AG20443 (cell line): ENCODE measurements around the gene LILRA5.
"Not testable (repeated sequence)": the region's sequence is repeated elsewhere in the genome, so short reads cannot be mapped to it uniquely, and the experiment has no call there.

ENCODE experiments used
- DNase-seq: peaks from one replicate; pipeline ENCODE4 v3.0.0; 2012; ENCODE audit warnings: low spot score, mixed read lengths

LILRA5 gene

DNA sequence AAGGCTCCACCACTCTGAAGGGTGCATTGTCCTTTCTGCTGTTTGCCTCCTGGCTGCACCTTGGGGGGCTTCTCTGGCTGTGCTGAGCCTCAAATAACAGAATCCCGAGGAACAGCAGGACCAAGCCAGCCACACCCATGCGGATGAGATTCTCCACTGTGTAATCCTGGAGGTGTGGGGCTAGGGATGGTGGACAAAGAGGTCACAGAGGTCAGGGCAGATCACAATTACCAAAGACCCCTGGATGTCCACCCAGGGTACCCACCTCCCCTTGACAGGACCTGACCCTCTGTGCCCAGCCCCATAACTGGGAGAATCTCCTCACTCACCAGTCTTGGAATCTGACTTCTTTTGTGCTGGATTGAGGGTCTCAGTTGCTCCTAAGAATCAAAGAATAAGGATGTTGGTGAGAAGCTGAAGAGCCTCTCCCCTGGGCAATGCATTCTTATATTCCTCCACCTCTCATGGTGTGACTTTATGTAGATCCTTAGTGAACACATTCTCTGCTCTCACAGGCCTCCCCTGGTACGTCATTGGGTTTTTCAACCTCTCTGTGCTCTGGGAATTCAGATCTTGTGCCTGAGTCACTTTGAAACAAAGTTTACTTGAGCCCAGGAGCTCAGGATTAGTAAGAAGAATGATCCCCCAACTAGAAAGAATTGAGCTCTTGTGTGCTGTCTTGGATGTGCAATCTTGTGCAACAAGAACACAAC lies 20.8 kb upstream of the LILRA5 start:
- DNase-seq = no peak

DNA sequence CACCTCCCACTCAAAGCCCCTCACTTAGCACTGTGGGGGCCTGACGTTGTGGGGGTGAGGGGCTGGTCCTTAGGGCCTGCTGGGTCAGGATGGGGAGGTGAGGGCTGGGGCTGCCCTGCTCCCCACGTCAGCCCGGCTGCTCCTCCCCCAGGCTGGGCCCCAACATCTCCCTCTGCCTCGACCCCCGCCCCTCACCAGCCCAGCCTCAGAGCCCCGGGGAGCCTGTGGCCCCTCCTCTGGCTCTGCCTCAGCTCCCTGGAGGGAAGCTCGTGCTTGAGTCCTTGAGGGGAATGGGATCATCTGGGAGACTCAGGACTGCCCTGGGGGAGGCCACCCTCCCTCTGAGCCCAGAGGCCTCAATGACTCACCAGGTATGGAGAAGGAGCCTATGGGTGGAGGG lies 19.2 kb upstream of the LILRA5 start:
- DNase-seq = no peak

DNA sequence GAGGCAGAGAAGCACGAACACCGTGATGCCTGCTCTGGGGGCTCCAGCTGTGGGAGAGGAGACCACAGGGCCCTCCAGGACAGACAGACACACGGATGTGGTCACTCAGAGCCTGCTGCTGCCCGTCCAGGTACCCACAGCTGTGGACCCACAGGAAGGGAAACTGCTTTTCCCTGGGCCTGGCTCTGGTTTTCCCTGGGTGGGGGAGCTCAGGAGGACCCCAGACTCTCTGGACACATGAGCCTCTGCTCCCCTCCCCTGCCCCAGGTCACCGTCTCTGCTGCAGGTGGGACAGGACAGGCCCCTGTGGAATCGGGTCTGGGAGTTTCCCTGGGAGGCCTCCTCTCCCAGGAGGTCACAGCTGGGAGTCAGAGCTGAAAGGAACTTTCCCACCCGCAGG lies 18.7 kb upstream of the LILRA5 start:
- DNase-seq = no peak

DNA sequence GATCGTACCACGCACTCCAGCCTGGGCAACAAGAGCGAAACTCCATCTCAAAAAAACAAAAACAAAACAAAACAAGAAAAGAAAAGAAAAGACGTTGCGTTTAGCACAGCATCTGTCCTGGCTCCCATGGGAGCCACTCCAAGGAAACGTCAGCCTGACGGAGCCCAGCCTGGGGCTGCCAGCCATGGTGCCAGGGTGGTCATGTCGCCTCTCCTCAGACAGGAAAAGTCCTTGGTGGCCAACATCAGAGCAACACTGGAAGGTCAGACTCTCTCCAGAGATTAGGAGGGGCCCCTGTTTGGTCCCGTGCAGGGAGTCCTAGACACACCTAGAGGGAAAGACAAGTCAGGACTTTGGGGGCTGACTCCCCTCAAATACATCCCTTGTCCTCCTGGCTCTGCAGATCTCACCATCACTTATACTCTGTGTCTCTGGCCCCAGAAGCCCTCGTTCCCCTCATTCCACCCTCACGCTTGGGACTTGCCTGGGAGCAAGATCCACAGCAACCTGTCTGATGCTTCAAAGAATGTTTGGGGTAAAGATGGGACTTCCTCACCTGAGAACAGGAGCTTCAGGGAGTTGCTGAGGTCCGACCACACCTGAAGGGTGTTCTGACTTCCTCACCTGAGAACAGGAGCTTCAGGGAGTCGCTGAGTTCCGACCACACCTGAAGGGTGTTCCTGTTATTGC lies 16.7 kb upstream of the LILRA5 start:
- DNase-seq = no peak

DNA sequence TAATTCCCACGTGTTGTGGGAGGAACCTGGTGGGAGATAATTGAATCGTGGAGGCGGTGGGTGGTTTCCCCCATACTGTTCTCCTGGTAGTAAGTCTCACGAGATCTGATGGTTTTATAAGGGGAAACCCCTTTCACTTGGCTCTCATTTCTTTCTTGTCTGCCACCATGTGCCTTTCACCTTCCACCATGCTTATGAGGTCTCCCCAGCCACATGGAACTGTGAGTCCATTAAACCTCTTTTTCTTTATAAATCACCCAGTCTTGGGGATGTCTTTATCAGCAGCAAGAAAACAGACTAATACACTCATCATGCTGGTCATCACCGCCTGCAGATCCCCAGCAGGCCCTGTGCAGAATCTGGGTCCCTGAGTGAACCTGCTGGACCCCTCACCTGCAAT lies 15.8 kb upstream of the LILRA5 start:
- DNase-seq = not testable (repeated sequence)

DNA sequence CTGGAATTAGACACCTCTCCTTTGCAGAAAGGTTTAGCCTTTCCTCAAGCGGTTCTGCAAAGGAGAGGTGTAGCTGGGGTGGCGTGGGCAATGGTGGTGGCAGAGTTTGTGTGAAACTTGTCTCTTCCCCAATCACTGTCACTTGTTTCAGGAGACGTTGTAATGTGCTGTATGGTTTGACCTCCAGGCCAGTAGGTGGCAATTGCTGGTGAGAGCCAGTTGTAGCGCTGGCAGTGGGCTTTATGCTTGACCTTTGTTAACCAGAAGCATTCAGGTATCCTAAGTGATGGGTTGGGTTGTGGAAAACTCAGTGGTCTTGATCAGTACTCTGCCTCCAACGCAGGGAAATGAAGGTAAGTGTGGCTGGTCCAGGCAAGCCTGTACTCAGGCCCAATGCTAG lies 12.7 kb upstream of the LILRA5 start:
- no peak for DNase-seq

DNA sequence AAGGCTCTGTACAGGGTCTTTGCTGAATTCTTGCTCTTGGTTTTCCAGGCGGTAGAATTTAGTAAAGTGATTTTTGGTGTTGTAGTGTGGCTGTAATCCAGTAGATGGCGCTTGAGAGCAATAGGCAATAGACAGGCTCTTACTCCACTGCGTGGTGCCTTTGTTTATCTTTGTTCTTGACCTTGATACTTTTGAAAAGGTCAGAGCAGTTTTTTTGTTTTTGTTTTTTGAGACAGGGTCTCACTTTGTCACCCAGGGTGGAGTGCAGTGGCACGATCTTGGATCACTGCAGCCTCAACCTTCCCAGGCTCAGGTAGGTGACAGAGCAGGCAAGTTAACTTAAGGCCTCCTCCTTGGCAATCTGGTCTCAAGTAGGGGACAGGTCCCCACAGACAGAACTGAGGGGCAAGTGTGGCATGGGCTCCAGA lies 12.2 kb upstream of the LILRA5 start:
- DNase-seq = peak; percentile 53

DNA sequence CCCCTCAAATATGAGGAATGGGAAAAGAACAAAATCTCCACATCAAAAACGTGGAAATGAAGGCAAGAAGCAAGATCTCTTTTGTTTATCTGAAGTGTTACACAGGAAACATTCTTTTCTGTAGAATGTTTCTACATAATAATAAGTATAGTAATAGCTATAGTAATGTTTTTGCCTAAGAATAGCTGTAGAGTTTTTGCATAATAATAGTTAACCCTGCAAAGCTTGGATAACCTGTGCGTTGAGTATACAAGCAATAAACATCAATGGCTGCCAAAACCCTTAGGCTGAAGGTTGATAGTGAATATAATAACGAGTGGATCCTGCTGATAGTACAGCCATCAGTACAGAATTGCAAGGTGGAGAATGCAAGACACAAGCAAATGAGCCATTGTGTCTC lies 11.1 kb upstream of the LILRA5 start:
- DNase-seq = no peak

DNA sequence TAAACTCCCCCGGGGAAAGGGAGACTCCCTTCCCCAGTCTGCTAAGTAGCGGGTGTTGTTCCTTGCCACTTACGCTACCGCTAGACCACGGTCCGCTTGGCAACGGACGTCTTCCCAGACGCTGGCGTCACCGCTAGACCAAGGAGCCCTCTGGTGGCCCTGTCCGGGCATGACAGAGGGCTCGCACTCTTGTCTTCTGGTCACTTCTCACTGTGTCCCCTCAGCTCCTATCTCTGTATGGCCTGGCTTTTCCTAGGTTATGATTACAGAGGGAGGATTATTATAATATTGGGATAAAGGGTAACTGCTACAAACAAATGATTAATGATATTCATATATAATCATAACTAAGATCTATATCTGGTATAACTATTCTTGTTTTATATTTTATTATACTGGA lies 10.0 kb upstream of the LILRA5 start:
- DNase-seq = not testable (repeated sequence)

DNA sequence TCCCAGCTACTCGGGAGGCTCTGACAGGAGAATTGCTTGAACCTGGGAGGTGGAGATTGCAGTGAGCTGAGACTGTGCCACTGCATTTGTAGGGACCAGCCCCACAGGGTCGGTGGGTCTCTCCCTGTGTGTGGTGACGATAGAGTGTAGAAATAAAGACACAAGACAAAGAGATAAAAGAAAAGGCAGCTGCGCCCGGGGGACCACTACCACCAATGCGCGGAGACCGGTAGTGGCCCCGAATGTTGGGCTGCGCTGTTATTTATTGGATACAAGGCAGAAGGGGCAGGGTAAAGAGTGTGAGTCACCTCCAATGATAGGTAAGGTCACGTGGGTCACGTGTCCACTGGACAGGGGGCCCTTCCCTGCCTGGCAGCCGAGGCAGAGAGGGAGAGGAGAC lies 9.3 kb upstream of the LILRA5 start:
- DNase-seq = not testable (repeated sequence)

DNA sequence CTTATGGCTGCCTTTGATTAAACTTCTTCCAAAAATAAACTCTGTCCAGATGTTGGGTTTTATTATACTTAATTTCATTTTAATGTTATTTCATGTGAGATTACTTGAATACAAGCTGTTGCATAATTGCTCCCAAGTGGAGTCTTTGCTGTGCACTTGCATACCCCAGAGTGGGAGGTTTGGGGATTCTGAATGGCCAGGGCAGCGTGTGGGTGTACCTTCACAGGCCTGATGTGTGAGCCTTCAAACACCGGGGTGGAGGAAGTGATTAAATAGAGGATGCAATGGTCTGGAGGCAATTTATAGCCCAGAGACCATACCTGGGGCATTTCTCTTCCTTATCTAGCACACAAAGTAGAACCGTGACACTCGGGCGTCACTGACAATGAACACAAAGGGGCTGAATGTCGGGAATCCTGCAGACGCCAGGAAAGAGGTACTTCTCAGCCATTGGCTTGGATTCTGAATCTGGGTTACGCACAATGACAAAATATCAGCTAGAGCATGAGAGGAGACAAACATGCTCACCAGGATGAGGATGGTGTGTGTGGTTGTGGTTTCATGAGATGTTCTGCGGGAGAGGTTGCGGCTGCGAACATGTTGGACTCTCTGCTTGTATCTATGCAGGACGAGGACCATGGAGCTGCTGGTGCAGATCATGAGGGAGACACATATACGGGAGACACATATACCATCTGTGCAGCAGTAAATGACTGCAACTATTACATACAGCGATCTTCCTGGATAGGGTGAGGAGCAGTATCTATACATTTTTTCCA lies 7.1 kb upstream of the LILRA5 start:
- no peak for DNase-seq

DNA sequence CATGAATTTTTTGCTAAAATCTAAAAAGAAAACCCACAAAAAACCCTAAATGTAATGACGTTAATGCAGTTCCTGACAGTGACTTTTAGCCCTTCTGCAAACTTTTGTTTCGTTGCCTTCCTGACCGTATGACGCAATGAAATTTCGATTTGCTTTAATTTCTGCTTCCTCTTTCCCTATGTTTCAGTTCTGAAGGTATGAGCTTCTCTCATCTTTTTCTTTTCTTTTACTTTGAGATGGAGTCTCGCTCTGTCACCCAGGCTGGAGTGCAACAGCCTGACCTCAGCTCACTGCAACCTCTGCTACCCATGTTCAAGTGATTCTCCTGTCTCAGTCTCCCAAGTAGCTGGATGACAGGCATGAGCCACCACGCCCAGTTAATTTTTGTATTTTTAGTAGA lies 6.1 kb upstream of the LILRA5 start:
- DNase-seq = no peak

DNA sequence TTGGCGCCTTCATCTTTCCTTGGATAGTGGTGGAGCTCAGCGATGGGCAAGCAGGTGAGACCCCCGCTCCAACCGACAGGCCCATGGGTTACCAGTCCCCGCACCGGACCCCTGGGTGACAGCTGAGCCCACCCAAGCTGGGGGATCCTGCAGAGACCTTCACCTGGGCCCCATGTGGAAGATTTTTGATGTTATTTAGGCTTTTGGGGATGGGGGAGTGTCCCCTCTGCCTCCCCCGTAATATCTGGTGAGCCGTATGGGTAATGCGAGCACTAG lies 4.9 kb upstream of the LILRA5 start:
- DNase-seq = no peak

DNA sequence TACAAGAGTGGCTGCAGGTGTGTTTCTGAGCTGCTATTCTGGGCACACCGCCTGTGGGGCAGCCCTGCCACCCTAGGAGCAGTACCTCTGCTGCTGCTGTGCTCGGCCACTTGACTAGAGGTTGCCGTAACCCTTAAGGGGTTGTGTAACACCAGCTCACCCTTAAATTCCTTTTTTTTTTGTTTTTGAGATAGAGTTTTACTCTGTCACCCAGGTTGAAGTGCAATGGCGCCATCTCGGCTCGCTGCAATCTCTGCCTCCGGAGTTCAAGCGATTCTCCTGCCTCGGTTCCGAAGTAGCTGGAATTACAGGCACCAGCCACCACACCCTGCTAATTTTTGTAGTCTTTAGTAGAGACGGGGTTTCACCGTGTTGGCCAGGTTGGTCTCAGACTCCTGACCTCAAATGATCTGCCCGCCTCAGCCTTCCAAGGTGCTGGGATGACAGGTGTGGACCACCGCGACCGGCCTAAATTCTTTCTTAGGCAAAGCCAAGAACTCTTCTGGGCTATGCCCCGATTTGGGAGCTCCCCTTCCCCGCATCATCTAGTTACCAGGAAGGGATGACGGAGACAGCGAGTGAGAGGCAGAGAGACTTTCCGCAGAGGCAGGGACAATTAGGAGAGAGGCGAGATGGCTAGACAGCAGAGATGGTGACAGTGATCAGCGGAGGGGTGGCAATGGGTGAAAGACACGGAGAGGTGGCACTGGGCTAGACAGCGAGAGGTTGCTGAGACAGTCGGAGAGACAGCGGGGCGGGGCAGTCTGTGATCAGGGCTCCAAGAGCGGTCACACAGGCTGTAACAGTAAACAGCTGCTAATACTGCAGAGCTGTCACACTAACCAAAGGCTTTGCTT lies 4.4 kb upstream of the LILRA5 start:
- DNase-seq = no peak

DNA sequence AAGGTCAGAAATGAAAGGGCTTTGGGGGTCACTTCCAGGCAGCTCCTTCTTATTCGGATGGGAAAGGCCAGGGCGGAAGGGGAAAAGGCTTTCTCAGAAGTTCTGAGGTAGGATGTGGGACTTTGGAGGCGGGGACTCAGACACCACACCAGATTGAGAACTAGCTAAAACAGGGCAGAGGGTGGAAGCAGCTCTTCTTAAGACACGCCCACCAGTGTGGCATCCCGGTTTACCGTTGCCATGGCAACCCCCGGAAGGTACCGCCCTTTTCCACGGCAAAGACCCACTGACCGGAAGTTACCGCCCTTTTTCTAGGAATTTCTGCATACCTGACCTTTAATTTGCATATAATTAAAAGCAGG lies 3.8 kb upstream of the LILRA5 start:
- DNase-seq = peak; percentile 8

DNA sequence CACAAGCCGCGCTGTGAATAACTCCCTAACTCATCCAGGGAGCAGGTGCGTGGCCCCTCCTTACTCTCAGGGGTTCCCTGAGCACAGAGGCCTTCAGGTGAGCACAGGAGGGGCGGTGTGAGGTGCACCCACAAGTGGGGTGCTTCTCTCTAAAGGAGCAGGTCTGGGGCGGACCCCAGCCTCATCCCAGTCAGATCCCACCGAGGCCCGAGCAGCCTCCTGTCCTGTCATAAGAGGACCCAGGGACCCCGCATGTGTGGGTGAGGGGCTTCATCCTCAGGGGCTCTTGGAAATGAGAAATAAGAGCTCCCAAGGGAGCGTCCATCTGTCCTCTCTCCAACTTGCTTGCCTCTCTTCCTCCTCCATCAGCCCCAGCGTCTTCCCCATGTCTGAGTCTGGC lies 3.0 kb upstream of the LILRA5 start:
- DNase-seq = no peak

DNA sequence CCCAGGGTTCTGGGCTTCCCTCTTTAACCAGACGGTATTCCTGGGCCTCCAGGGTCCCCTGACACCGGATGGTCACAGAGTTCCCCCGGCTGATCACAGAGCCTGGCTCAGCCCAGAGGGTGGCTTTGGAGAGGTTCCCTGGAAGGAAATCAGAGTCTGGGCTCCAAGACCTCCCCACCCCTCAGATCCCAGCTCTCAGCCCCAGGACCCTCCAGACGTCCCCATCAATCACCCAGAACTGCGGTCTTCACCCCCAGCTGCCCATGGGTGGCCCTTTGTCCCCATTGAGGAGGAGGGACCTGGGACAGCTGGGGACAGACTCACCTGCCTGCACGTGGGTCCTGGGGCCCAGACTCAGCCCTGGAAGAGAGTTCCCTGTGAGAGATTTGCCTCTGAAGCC lies 955 bp downstream of the LILRA5 start:
- no peak for DNase-seq

DNA sequence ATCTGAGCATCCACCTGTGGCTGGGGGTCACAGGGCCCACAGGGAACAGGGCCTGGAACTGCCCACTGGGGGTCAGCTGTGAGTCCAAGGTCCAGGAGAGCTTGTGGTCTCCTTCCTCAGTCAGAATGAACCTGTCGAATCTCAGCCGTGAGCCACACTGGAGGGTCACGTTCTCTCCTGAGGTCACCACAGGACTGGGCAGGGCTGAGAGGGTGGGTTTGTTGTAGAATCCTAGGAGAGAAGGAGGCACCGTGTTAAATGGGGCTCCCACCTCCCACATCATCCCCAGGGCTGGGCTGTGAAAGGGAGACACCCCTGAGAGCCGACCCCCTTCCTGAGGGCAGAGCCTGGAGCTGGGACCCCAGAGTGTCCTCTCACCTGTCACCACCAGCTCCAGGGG lies 1.5 kb downstream of the LILRA5 start:
- DNase-seq = no peak

DNA sequence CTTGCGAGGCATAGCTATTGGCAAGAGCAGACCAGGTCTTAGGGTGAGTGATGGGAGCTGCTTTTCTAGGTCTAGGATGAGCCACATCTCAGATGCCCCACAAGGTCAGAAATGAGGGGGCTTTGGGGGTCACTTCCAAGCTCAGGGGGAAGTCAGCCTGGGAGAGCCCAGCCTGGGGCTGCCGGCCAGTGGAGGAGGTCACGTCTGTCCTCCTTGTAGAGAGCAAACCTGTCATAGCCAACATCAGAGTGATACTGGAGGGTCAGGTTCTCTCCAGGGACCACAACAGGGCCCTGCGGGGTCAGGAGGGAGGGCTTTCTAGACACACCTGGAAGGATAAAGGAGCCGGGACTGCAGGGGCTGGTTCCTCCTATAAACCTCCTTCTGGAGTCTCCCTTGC lies 2.4 kb downstream of the LILRA5 start:
- DNase-seq = no peak

DNA sequence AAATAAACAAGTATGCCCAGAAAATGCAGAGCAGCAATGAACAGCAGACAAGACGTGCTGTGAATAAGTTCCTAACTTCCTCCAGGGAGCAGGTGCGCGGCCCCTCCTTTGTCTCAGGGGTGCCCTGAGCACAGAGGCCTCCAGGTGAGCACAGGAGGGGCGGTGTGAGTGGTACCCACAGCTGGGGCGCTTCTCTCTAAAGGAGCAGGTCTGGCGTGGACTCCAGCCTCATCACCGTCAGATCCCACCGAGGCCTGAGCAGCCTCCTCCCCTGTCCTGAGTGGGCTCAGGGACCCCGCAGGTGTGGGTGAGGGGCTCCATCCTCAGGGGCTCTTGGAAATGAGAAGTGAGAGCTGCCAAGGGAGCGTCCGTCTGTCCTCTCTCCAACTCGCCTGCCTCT lies 3.2 kb downstream of the LILRA5 start:
- DNase-seq = no peak

DNA sequence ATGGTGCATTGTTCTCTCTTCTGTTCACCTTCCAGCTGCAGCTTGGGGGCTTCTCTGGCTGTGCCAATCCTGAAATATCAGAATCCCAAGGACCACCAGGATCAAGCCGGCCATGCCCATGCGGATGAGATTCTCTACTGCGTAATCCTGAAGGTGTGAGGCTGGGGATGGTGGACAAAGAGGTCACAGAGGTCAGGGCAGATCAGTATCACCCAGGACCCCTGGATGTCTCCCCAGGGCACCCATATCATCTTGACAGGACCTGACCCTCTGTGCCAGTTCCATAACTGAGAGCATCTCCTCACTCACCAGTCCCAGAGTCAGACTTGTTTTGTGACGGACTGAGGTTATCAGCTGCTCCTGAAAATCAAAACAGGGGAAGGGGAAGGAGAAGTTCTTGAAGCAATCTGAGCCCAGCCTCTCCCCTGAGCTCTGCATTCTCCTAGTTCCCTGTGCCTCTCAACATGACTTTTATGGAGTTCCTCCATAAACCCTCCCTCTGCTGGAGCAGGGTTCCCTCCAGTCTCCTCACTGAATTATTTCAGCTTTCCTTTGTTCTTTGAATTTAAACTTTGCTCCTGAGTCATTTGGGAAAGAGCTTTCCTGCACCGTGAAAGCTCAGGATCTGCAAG lies 5.5 kb downstream of the LILRA5 start:
- DNase-seq = no peak

DNA sequence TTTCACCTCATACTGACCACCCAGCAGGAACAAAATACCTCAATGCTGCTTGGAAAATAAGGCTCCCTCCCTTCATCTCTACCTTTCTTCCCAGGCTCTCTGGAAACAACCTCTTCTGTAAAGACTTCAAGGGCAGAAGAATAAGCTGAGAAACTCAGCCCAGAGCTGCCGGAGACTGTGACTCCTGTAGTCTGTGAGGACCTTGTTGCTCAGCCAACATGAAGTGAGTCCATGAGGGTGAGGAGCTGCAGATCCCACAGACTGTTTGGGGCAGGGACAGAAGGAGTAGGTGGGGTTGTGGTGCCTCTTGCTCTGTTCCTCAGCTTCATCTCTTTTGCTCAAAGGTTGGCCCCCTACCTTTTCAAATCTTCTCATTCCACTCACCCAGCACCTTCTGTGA lies 7.8 kb downstream of the LILRA5 start:
- DNase-seq = no peak
